Tibial nerve (tissue), 4 donors: ENCODE measurements around the gene YBEY. TPM values are rescaled to one million over a fixed set of nuclear protein-coding genes. Genes with fewer than 3 reads are reported as not detected.

ENCODE experiments used
- DNase-seq, 2 donors: peaks; one replicate each; pipeline ENCODE4 v3.0.0-alpha.2; 2019; ENCODE audit warnings: low spot score in 2 of 2
- H3K27ac ChIP-seq, 4 donors: fragments of 200-600 bp; sonication (generic) in 3 of 4; one replicate each; pipeline ENCODE4 v1.5.1; 2017 to 2019; ENCODE audit warnings: mild to moderate bottlenecking in 1 of 4
- H3K27me3 ChIP-seq, 2 donors: fragments of 200-600 bp; sonication (generic) in 1 of 2; one replicate each; pipeline versions ENCODE4 v1.5.1 to v1.6.0; 2017 to 2019
- H3K36me3 ChIP-seq, 3 donors: fragments of 200-600 bp; sonication (generic); one replicate each; pipeline ENCODE4 v1.5.1; 2018 to 2019
- H3K4me1 ChIP-seq, 4 donors: fragments of 200-600 bp; sonication (generic) in 3 of 4; one replicate each; pipeline ENCODE4 v1.5.1; 2017 to 2019
- H3K4me3 ChIP-seq, 4 donors: fragments of 200-600 bp; sonication (generic) in 3 of 4; one replicate each; pipeline ENCODE4 v1.5.1; 2017 to 2019; ENCODE audit warnings: mild to moderate bottlenecking in 1 of 4, moderate library complexity in 1 of 4
- H3K9me3 ChIP-seq, 4 donors: fragments of 200-600 bp; sonication (generic) in 3 of 4; one replicate each; pipeline ENCODE4 v1.5.1; 2017 to 2019
- EP300 ChIP-seq, 2 donors: sonication (generic); formaldehyde crosslinking; IDR thresholded peaks; one replicate each; pipeline ENCODE4 v1.6.1; 2017; ENCODE audit warnings: antibody characterized with exemption in 2 of 2, mild to moderate bottlenecking in 1 of 2
- POLR2A ChIP-seq, 2 donors: fragments of 450-650 bp; IDR thresholded peaks; one replicate each; pipeline ENCODE4 v1.6.1; 2017; ENCODE audit warnings: antibody characterized with exemption in 2 of 2, mild to moderate bottlenecking in 2 of 2, moderate library complexity in 2 of 2
- WGBS, 2 donors: methylation state at CpG; one replicate each; pipeline ENCODE4 v1.1.5; 2018; 5-methylcytosine and 5-hydroxymethylcytosine counted together
- total RNA-seq, 4 donors: library from RNA; depleted of rRNA; stranded (reverse); fragments of >200 nt; gene quantifications; one replicate each; pipeline ENCODE4 v1.1.0, GENCODE V29; 2016
- TF ChIP-seq, protein P1 (sequence below), 5 experiments: fragments of 200-600 bp in 3 of 5; fragments of 450-650 bp in 2 of 5; sonication (generic) in 3 of 5; IDR thresholded peaks; one replicate each; pipeline ENCODE4 v1.5.1; 2016 to 2019; ENCODE audit warnings: antibody characterized with exemption in 5 of 5, mild to moderate bottlenecking in 3 of 5, moderate library complexity in 2 of 5

The YBEY gene
- total RNA-seq, 4 donors from 2014 or later, result 6.7 to 20.1 (median 15.5) TPM

DNA sequence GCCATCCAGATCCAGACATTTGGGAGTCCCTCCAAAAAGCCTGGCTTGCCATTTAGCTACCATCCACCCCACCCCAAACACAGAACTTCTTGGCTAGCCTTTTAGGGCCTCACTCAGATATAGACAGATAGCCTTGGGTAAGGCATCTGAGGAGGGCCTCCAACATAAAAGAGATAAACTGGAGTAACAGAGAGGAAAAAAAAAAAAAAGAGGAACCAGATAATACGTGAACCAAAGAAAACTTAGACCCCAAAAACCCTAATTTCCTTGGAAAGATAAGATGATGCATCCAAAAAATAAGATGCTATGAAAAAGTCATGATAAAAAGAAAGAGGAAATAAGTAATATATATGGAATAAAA, 37.7 kb upstream of the YBEY start:
- 86 to 93% methylated on average over 1 of the region's 1 CpG for WGBS, 2 donors
- Histone ChIP-seq H3K27ac (no peak overlapping the region), H3K4me1 (no peaks in the 10 kb centered on the region), H3K9me3 (no peaks in the 10 kb centered on the region), H3K27me3 (no peaks in the 10 kb centered on the region), H3K4me3 (no peak overlapping the region), H3K36me3 (peaks cover 6 to 100% (median 41%) of the 10 kb centered on the region in 3 donors)
- no peak for TF ChIP-seq EP300 (IDR thresholded peaks at IDR 0.05)
- TF ChIP-seq, protein P1, sequence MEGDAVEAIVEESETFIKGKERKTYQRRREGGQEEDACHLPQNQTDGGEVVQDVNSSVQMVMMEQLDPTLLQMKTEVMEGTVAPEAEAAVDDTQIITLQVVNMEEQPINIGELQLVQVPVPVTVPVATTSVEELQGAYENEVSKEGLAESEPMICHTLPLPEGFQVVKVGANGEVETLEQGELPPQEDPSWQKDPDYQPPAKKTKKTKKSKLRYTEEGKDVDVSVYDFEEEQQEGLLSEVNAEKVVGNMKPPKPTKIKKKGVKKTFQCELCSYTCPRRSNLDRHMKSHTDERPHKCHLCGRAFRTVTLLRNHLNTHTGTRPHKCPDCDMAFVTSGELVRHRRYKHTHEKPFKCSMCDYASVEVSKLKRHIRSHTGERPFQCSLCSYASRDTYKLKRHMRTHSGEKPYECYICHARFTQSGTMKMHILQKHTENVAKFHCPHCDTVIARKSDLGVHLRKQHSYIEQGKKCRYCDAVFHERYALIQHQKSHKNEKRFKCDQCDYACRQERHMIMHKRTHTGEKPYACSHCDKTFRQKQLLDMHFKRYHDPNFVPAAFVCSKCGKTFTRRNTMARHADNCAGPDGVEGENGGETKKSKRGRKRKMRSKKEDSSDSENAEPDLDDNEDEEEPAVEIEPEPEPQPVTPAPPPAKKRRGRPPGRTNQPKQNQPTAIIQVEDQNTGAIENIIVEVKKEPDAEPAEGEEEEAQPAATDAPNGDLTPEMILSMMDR (IDR thresholded peaks at IDR 0.05), result no peak
- DNase-seq, result no peak

DNA sequence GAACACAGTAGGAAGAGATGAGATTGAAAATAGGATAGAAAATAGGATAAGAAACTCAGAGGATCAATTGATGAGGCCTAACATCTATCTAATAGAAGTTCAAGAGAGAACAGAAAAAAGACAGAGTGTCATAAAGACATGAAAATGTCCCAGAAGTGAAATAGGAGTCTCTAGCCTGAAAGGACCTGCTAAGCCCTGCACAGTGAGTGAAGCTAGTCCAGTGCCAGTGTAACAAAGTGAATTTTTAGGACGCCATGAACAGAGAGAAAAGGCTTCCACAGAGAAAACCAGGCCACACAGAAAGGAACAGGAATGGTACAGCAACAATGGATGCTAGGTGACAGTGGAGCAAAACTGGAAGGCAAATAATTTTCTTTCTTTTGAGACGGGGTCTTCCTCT, 37.3 kb upstream of the YBEY start:
- no peaks in the 10 kb centered on the region for H3K27me3 ChIP-seq
- peaks cover 6 to 100% (median 37%) of the 10 kb centered on the region in 3 donors for H3K36me3 ChIP-seq
- H3K4me3 ChIP-seq, result no peak overlapping the region
- no peak for DNase-seq
- H3K9me3 ChIP-seq, result no peaks in the 10 kb centered on the region
- H3K4me1 ChIP-seq, result no peaks in the 10 kb centered on the region
- 85 to 86% methylated on average over 2 of the region's 2 CpGs for WGBS, 2 donors
- TF ChIP-seq POLR2A (IDR thresholded peaks at IDR 0.05), result no peak
- TF ChIP-seq EP300 (IDR thresholded peaks at IDR 0.05), result no peak
- no peak overlapping the region for H3K27ac ChIP-seq

DNA sequence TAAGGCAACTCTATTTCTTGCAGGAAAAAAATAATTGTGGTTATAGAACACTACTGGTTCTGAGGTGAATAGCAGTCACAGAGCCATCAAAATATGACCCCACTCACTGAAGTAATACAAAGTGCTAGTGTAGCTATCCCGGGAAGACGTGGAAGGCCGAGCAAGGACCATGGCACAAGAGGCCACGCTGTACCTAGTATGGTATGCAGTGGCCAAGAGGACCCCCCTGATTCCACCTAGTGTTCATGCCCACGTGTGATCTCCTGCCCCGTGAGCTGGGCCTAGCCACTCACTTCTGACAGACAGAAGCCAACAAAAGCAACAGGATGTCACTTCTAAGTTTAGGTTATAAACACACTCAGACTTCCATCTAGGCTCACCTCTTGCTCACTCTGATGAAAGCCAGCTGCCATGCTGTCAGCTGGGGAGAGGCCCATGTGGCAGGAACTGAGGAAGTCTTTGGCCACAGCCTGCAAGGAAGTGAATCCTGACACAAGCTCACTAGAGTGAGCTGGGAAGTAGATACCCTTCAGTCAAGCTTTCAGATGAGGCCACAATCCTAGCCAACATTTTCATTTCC, 35.9 kb upstream of the YBEY start:
- no peaks in the 10 kb centered on the region for H3K4me1 ChIP-seq
- no peaks in the 10 kb centered on the region for H3K27me3 ChIP-seq
- H3K27ac ChIP-seq, result no peak overlapping the region
- TF ChIP-seq, protein P1 (IDR thresholded peaks at IDR 0.05), result no peak
- TF ChIP-seq EP300 (IDR thresholded peaks at IDR 0.05) (no peak), POLR2A (IDR thresholded peaks at IDR 0.05) (no peak)
- no peak for DNase-seq
- peaks cover 6 to 100% (median 29%) of the 10 kb centered on the region in 3 donors for H3K36me3 ChIP-seq
- H3K4me3 ChIP-seq, result no peak overlapping the region
- 79 to 88% methylated on average over 6 of the region's 6 CpGs for WGBS, 2 donors
- H3K9me3 ChIP-seq, result no peaks in the 10 kb centered on the region

DNA sequence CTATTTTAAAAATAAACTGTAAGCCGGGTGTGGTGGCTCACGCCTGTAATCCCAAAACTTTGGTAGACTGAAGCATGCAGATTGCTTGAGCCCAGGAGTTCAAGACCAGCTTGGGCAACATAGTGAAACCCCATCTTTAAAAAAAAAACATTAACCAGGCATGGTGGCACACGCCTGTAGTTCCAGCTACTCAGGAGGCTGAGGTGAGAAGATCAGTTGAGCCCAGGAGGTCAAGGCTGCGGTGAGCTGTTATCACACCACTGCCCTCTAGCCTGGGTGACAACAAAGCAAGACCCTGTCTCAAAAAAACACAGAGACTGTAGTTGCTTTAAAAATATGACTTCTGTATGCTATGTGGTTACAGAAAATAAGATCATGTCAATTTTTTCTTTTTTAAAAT, 33.3 kb upstream of the YBEY start:
- H3K27ac ChIP-seq, result no peak overlapping the region
- DNase-seq, result no peak
- no peaks in the 10 kb centered on the region for H3K27me3 ChIP-seq
- peaks cover 4 to 100% (median 32%) of the 10 kb centered on the region in 3 donors for H3K36me3 ChIP-seq
- TF ChIP-seq, protein P1 (IDR thresholded peaks at IDR 0.05), result no peak
- TF ChIP-seq POLR2A (IDR thresholded peaks at IDR 0.05) (no peak), EP300 (IDR thresholded peaks at IDR 0.05) (no peak)
- WGBS, 2 donors, result 83 to 87% methylated on average over 4 of the region's 4 CpGs
- H3K4me1 ChIP-seq, result no peaks in the 10 kb centered on the region
- no peak overlapping the region for H3K4me3 ChIP-seq
- no peaks in the 10 kb centered on the region for H3K9me3 ChIP-seq

DNA sequence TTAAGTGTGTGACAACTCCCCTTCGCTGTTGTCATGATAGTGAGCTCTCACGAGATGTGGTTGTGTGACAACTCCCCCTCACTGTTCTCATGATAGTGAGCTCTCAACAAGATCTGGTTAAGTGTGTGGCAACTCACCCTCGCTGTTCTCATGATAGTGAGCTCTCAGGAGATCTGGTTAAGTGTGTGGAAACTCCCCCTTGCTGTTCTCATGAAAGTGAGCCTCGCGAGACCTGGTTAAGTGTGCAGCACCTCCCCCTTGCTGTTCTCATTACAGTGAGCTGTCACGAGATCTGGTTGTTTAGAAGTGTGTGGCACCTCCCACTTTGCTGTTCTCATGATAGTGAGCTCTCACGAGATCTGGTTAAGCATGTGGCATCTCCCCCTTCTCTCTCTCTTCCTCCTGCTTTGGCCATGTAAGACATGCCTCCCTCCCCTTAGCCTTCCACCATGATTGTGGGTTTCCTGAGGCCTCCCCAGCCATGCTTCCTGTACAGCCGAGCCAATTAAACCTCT, 32.5 kb upstream of the YBEY start:
- Histone ChIP-seq H3K9me3 (no peaks in the 10 kb centered on the region), H3K27ac (no peak overlapping the region), H3K27me3 (no peaks in the 10 kb centered on the region), H3K36me3 (peaks cover 4 to 100% (median 36%) of the 10 kb centered on the region in 3 donors), H3K4me1 (no peaks in the 10 kb centered on the region), H3K4me3 (no peak overlapping the region)
- WGBS, 2 donors, result 68 to 69% methylated on average over 8 of the region's 8 CpGs
- TF ChIP-seq POLR2A (IDR thresholded peaks at IDR 0.05) (no peak), EP300 (IDR thresholded peaks at IDR 0.05) (no peak)
- TF ChIP-seq, protein P1 (IDR thresholded peaks at IDR 0.05), result no peak
- DNase-seq, result no peak
